Lower lobe of right lung (tissue), 2 donors: ENCODE measurements around the gene DCXR. TPM values are rescaled to one million over a fixed set of nuclear protein-coding genes. Genes with fewer than 3 reads are reported as not detected.

Source experiments
- ATAC-seq, 2 donors: fragments of 200-7000 bp; cut with Tn5 transposase; one replicate each; pipeline ENCODE4 v1.9.1; 2020 to 2022; ENCODE audit warnings: mild to moderate bottlenecking in 2 of 2, moderate library complexity in 2 of 2
- DNase-seq: peaks from one replicate; pipeline ENCODE4 v3.0.0-alpha.2; 2020
- H3K27ac ChIP-seq: fragments of 200-600 bp; one replicate; pipeline ENCODE4 v1.8.0; 2022
- H3K27me3 ChIP-seq: fragments of 200-600 bp; one replicate; pipeline ENCODE4 v1.8.0; 2022; ENCODE audit warnings: low read depth
- H3K36me3 ChIP-seq: fragments of 200-600 bp; one replicate; pipeline ENCODE4 v1.8.0; 2022; ENCODE audit warnings: mild to moderate bottlenecking
- H3K4me1 ChIP-seq: fragments of 200-600 bp; one replicate; pipeline ENCODE4 v1.8.0; 2022
- H3K4me3 ChIP-seq: fragments of 200-600 bp; one replicate; pipeline ENCODE4 v1.8.0; 2022; ENCODE audit warnings: mild to moderate bottlenecking
- H3K9me3 ChIP-seq: fragments of 200-600 bp; one replicate; pipeline ENCODE4 v1.8.0; 2022
- CTCF ChIP-seq: fragments of 200-600 bp; IDR thresholded peaks from one replicate; pipeline ENCODE4 v1.8.0; 2022; ENCODE audit warnings: antibody characterized with exemption, mild to moderate bottlenecking
- intact Hi-C: fragments of 100-400 bp; cut with DNase I; formaldehyde crosslinking; loops from one replicate; pipeline ENCODE4 v1.11.0; 2022
- total RNA-seq: library from RNA; stranded (reverse); fragmentation: NEBNext Ultra II Directional; extraction: Animal tissue kit (Norgen Biotek cat#: 25700); gene quantifications from one replicate; pipeline ENCODE4 v1.2.1, GENCODE V29; 2021
- donor health status: DM: no; HTN: yes; CAD: no; lungs with severe emphysema.

The DCXR gene
- total RNA-seq, 1 donor from 2014 or later: 133 TPM

- Histone ChIP-seq H3K4me1 (peaks cover 12% of the 10 kb centered on the region), H3K36me3 (peaks cover 9% of the 10 kb centered on the region), H3K9me3 (no peaks in the 10 kb centered on the region), H3K27me3 (no peaks in the 10 kb centered on the region), H3K4me3 (no peak overlapping the region), H3K27ac (no peak overlapping the region)
- DNase-seq: no peak
- intact Hi-C loops: no loop called here
- no peak for ATAC-seq
- no peak for TF ChIP-seq CTCF
Observed at GRCh38 chr17:82007228-82007494, 30.3 kb downstream of the DCXR start.

- no peak for DNase-seq
- Histone ChIP-seq H3K27me3 (no peaks in the 10 kb centered on the region), H3K4me3 (no peak overlapping the region), H3K9me3 (no peaks in the 10 kb centered on the region), H3K27ac (no peak overlapping the region), H3K4me1 (peaks cover 12% of the 10 kb centered on the region), H3K36me3 (peaks cover 4% of the 10 kb centered on the region)
- intact Hi-C loops: no loop called here
- no peak for TF ChIP-seq CTCF
- ATAC-seq: no peak
Observed at GRCh38 chr17:82006468-82007227, 30.8 kb downstream of the DCXR start.

- peaks cover 12% of the 10 kb centered on the region for H3K4me1 ChIP-seq
- no peak overlapping the region for H3K4me3 ChIP-seq
- H3K9me3 ChIP-seq: no peaks in the 10 kb centered on the region
- H3K27me3 ChIP-seq: no peaks in the 10 kb centered on the region
- intact Hi-C loops: no loop called here
- no peaks in the 10 kb centered on the region for H3K36me3 ChIP-seq
- no peak overlapping the region for H3K27ac ChIP-seq
- DNase-seq (no peak), ATAC-seq (no peak)
- TF ChIP-seq CTCF: no peak
Observed at GRCh38 chr17:82005701-82006348, 31.7 kb downstream of the DCXR start.

- H3K36me3 ChIP-seq: no peaks in the 10 kb centered on the region
- no peak overlapping the region for H3K27ac ChIP-seq
- intact Hi-C loops: no loop called here
- H3K4me1 ChIP-seq: peaks cover 12% of the 10 kb centered on the region
- no peak for TF ChIP-seq CTCF
- H3K4me3 ChIP-seq: no peak overlapping the region
- H3K27me3 ChIP-seq: no peaks in the 10 kb centered on the region
- no peaks in the 10 kb centered on the region for H3K9me3 ChIP-seq
- DNase-seq: no peak
- no peak for ATAC-seq
Observed at GRCh38 chr17:82004517-82005455, 32.7 kb downstream of the DCXR start.

GRCh38 chr17:82003411-82004381 is 33.8 kb downstream of the DCXR start:
- Histone ChIP-seq H3K36me3 (no peaks in the 10 kb centered on the region), H3K9me3 (no peaks in the 10 kb centered on the region), H3K4me1 (peaks cover 12% of the 10 kb centered on the region), H3K27ac (no peak overlapping the region), H3K4me3 (no peak overlapping the region), H3K27me3 (no peaks in the 10 kb centered on the region)
- TF ChIP-seq CTCF: no peak
- DNase-seq: no peak
- intact Hi-C loops: no loop called here
- no peak for ATAC-seq
